ENCODE results near the gene NAT16. TPM values are rescaled to one million over a fixed set of nuclear protein-coding genes. Genes with fewer than 3 reads are reported as not detected.

Gene NAT16
- total and polyA plus RNA-seq, 9 of the 15 experiments (the other 6 are each of a cell fraction or from before 2014, with no cell fraction given) = 0.04 TPM; not detected in 8

- no peak for TF ChIP-seq ZNF444 (CRISPR knock-in tag; IDR thresholded peaks at IDR 0.05)
- TF ChIP-seq MLX (CRISPR knock-in tag; conservative IDR thresholded peaks at IDR 0.05) = no peak
- peak; percentile 67 for TF ChIP-seq SMAD1 (IDR thresholded peaks at IDR 0.05; ENCODE audit: low read depth, low read length, partially characterized antibody)
- 0 out of 2 replicates have a peak, but pooled peaks have one; percentile 59 for TF ChIP-seq ZNF830 (CRISPR knock-in tag; IDR thresholded peaks at IDR 0.05)
- no peak for TF ChIP-seq RREB1 (CRISPR knock-in tag; IDR thresholded peaks at IDR 0.05)
- peak; percentile 88; the same call in 1 of the 2 replicates for TF ChIP-seq BACH1 (tag; IDR thresholded peaks at IDR 0.05)
- TF ChIP-seq UBTF (IDR thresholded peaks at IDR 0.05; ENCODE audit: borderline replicate concordance in 1 of 2, low read depth in 2 of 2, low read length in 2 of 2) = no peak
- TF ChIP-seq FOXA1 (IDR thresholded peaks at IDR 0.05; ENCODE audit: borderline replicate concordance) = no peak
- TF ChIP-seq POLR2G (IDR thresholded peaks at IDR 0.05; ENCODE audit: low read depth, low read length) = peak; percentile 54; the same call in 1 of the 2 replicates
- no peak for TF ChIP-seq ZNF224 (CRISPR knock-in tag; IDR thresholded peaks at IDR 0.05)
- peak; percentile 93 for TF ChIP-seq LCOR (CRISPR knock-in tag; IDR thresholded peaks at IDR 0.05)
- TF ChIP-seq ZNF274 (IDR thresholded peaks at IDR 0.05; ENCODE audit: borderline replicate concordance, low read depth, low read length) = no peak
- no peak for TF ChIP-seq CEBPB (tag; IDR thresholded peaks at IDR 0.05)
- TF ChIP-seq TCF7 (IDR thresholded peaks at IDR 0.05; ENCODE audit: borderline replicate concordance) = no peak
- TF ChIP-seq TAF15 (IDR thresholded peaks at IDR 0.05; ENCODE audit: low read depth, low read length) = no peak
Observed at GRCh38 chr7:101138213-101138870, 41.8 kb downstream of the NAT16 start (continued).
